GM18907 (cell line): ENCODE measurements around the gene IL16.

Experiments
- ATAC-seq: cut with Tn5 transposase; IDR thresholded peaks from one replicate; pipeline ENCODE4 v1.9.1; 2021; ENCODE audit warnings: mild to moderate bottlenecking, moderate library complexity; ENCODE audit not compliant: unreplicated experiment

Gene IL16

DNA sequence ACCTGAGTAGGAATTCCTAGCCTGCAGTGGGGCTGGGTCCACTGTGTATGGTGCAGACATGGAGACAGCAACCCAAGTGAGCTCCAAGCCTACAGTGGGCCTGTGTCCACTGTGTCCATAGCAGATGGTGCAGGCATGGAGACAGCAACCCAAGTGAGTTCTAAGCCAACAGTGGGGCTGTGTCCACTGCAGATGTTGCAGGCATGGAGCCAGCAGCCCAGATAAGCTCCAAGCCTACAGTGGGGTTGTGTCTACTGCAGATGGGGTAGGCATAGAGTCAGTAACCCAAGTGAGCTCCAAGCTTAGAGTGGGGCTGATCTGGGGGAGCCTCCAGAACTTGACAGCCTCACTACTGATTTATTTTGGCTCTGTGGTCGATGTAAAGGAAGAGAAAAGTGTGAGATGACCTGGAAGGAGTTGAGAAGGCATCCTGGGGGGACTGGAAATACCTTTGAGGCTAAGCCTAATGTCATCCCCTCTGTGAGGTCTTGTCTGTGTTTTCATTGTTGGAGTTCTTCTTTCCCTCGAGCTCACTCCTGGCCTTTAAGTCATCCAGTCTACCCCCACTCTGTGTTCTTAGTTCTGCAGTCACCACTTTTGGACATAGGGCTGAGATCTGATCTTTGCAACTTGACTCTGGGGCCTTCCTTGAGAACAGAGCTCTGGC is 22.4 kb upstream of the IL16 start:
- no peak for ATAC-seq

DNA sequence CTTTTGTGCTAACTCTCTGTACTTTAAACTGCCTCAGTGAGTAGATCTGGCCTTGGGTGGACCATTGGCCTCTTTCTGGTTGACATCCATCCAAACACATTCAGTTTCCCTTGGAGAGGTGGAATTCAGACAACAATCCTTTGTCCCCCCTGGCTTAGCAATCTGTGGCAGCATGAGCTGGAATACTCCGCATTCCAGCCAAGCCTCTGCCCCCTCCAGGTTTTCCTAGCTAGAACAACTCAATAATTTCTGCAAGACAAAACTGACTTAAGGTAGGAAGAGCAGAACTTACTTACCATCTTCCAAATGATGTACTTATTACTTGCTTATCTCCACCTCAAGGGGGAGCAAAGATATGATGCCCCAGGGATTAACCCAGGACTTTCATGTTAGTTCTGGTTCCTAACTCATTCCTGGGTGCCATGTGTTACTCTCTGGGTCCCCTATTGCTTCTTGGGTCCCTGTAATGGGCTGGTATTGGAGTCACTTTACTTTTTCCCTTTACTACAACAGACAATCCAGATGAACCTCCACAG is 21.8 kb upstream of the IL16 start:
- no peak for ATAC-seq

DNA sequence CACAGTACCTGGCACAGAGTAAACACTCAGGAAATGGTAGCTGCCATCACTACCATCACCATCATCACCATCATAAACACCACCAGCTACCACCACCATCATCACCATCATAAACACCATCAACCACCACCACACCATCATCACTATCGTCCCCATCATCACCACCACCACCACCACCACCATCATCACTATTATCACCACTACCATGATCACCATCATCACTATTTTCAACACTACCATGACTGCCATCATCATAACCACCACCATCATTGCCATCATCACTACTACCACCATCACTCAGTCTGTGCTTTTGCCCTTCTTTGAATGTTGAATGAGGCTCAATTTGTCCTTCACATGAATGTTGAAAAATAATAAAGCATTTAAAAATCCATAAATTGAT is 21.2 kb upstream of the IL16 start:
- ATAC-seq = no peak

DNA sequence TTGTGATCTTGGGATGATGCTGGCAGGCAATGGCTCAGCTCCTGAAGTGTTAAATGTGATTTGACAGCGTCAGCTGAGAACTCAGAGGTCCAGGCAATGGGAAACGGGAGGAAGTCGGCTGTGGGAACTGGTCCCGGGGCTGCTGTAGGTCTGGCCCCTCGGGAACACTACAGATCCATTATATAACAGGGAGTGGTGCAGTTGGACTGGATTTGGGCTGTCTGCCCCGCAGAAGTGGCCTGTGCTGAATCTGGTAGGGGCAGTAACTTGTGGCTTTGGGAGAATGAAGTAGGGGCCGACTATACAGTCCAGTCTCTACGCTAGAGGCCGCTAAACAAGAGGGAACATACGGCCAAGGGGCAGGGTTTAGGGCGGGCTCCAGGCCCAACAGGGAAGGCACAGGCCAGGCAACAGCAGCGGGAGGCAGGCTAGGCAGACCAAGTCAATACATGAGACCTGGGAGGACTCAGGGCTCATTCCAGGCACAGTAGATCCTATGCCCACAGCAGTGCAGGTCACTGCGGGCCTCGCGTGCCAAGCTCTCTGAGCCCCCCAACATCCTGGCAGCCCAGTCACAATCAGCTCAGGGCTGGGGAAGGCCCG is 20.3 kb upstream of the IL16 start:
- ATAC-seq = no peak

DNA sequence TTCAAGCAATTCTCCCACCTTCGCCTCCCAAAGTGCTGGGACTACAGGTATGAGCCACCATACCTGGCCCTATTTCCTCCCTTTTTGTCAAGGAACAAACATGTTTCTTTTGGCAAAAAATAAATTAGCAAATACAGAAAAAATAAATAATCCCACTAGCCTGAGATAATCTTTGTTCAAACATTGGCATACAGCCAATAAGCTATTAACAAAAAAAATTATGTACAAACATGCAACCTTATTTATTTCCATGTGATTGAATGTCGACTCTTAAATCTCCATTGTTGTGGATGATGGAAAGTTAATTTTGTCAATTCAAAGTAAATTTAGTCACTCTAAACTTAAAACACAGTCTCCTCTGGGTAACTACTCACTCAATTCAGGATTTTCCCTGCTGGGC is 18.3 kb upstream of the IL16 start:
- no peak for ATAC-seq

DNA sequence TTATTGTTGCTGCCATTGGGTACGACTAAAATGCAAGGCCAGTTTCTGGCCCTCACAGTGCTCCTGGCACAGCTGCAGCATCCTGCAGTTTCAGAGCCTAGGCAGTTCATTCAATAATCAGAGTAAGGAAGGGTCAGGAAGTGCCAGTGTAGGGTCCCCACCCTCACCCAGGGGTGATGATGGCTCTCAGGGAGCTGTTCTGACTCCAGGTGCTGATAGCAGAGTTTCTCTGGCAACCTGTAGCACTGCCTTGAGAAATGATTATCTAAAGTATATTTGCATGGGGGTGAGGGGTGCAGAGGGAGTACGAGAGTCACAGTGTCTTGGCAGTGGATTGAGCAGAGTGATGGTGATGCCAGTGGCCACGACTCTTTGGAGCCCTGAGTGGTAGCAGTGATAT is 15.5 kb upstream of the IL16 start:
- ATAC-seq = no peak

DNA sequence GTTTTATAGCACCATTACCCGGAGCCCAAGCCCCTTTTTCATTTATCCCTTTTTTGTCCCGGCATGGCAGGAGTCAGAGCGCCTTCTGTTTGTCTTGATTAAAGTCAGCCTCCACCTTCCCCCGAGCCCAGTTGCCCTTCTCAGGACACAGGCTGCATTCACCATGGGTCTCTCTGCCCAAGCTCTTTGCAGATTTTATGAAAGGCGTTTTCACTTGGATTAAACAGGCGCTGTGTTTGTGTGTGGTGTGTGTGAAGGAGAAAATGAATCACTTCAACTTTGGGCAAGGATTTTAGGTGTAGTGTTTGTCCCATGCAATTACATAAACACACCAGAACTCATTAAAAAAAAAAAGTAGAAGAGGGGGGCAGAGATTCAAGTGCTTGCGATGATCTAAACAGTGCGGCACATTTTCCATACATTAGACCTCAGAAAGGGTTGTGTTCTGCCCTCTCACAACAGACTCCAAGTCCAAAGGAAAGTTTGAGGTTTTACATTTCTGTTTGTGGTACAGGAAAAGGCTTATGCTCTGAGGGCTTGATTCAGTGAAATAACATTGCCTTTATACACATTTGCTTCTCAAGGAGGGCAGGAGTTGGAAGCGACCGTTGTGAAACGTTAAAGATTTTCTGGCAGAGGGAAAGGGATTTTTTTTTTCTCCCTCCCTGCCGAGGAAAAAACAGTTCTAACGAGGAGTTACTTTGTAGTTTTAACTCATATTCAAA is 14.5 kb upstream of the IL16 start:
- no peak for ATAC-seq

DNA sequence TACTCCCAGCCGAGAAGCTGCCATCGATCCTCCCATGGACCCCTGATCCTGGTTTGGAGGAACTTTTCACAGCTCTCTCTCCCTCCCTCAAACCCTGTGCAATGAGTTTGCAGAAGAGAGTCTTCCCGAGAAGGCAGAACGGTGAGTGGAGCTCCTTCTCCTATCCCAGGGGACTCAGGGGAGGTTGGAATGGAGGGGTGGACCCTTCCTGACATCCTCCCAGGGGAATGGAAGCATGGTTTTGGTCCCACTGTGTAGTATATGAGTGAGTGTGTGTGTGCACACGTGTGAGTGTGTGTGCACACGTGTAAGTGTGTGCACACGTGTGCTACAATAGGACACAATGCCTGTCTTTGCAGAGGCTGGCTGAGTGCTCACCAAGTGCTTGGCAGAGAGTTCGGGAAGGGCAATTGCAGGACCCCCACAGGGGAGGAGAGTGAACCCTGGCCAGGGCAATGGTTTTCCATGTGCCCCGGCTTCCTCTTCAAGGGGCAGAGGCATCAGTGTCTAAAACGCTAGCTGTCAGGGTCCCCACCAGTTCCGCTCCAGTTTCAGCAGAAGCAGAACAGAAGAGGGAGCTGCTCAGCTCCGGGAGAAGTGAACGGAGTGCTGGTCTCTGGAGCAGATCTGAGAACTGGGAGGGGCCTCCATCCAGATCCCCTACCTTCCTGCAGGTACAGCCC is 13.8 kb upstream of the IL16 start:
- ATAC-seq = no peak

DNA sequence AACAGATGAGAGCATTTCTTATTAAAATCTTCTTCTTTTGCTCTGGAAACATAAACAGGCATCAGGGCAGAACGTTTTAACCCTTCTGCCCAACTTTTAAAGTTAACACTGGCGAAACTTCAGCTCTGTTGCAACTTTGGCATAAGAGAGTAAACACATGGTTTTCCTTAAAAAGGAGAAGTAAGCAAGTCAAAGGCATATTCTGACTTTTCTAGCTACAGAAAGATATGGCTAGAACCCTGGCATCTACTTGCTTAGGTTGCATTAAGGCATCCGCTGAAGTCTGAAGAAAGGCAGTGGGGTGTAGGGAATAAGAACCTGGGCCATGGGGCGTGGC is 13.3 kb upstream of the IL16 start:
- no peak for ATAC-seq

DNA sequence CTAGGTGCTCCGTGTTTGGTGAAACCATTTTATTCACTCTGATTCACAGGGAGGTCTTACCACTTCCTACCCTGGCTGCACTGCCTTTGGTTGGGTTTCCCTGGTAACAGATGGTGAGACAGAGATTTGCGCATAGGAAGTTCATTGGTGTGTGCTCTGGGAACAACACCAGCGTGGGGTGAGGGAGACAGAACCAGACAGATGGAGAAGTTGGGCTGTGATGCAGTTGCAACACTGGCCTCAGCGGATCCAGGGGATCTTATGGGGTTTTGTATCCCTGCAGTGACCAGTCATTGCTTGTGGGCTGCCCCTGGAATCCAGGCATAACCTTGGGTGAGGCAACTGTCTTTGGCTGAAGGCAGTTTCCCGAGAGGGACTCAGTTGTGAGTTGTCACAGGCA is 12.5 kb upstream of the IL16 start:
- ATAC-seq = no peak

DNA sequence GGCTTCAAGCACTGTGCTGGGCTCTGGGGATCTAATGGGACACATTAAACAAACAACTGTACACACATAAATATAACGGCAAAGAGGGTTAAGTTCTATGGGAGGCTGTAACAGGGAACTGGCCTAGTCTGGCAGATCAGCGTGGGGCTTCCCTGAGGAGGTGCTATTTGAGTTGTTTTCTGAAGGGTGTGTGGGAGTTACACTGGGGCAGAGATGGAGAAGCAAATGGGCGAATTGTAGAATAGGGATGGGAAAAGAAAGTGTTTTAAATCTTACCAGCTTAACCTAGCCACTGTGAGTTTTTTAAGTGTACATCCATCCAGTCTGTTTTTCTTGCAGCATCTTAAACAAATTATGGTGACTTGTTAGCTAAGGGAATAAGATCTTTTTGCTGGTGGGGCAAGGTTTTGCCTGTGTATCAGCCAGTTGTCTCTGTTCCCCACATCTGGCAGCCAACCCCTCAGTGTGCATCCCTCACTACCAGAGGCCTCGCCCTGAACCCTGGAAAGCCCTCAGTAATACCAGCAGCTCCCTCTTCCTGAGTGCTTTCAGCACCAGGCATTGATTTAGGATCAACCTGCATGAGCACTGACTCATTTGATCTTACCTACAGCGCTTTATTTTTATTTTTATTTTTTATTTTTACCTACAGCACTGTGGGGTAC is 10.9 kb upstream of the IL16 start:
- ATAC-seq = no peak

DNA sequence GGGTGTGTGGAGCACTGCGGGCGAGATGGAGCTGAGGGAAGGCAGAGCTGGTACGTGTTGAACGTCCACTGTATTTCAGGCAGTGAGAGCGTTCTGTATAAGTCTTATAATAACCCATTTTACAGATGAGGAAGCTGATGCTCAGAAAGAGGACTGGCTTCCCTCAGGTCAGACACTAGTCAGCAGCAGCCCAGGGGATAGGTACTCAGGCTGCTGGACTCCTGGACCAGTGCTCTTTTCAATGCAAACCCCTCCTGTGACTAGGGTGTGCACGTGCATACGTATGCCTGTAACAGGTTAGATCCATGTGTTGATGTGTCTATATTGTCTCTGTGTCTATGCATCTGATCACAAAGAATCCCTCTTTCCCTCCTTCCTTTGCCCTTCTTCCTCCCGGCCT is 8.3 kb upstream of the IL16 start:
- ATAC-seq = no peak

DNA sequence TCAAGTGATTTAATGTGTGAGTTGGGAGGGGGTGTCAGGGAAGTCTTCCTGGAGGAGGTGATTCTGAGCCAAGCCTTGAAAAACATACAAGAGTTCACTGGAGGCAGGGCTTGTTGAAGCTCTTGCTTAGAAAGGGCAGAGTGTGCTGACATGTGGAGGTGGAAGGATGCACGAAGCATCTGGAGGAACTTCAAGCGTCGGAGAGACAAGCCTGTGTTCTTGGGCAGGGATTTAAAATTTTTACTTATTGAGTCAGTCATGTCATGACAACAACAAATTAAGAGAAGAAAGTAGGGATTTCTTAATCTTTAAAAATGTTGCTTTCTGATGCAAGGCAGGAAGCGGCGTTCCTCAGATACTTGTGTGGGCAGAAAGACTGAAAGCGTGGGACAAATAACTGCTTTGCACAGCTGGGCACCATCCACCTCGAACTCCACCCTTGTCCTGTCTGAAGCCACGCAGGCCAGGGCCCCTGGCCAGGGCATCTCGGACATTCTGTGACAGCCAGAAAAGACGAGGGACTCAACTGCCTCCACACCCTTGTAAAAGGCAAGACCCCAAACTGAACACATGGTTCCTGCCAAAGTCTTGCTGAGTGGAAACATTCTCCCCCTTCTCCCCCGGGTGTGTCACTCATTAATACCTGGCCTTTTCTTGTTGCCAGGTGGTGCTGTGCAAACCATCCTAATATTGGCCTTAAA is 6.9 kb upstream of the IL16 start:
- ATAC-seq = no peak

DNA sequence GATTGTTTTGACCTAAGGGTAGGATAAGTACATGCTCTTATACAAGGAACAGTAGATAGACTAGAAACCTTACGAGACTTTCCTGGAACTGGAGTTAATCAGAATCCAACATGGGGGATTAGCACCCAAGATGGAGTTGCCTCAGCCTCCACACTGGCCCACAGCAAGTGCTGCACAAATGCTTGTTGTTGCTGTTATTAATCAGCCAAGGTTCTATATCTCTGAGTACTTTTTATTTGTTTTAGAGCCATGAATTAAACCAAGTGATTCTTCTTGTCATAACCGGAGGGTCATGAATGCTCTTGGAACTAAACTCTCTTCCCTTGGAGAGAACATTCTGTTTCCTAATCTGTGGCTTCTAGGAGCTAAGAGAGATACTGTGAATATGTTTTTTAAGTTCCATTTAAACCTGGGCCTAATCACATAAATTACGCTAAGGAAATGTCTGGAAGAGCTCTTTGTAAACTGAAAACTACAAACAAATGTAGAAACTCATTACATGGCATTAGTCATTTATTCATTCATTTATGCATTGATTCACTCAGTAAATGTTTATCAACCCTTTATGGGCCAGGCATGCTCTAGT is 5.7 kb upstream of the IL16 start:
- no peak for ATAC-seq

DNA sequence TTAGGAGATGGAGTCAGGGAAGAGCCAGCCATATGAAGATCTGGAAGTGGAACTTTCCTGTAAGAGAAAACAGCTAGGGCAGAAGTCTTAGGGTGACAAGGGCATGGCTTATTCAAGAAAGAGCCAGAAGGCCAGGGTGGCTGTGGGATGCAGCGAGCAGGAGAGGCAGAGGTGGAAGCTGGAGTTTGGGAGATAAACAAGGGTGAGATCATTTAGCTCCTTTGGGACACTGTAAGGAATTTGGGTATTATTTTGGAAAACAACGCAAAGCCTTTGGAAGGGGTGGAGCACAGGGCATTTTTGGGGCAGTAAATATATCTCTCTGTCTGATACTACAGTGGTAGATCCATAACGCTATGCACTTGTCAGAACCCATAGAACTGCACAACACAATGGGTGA is 5.0 kb upstream of the IL16 start:
- no peak for ATAC-seq

DNA sequence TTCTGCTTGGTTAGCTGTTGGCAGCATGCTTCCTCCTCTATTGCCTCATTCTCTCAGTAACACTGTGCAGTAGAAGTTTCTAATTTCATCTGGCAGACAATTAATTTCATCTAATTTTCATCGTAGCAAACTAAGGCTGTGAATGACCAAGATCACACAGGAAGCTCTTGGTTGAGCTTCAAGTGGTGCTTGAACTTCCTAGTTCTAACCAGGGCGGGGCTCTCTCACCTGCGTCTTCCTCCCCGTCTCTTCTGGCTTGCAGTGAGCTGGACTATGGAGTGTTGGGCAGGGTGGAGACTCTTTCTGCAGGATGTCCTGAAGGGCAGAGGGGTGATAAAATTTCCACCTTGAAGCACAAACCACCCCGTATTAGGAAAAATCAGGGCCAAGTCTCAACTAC is 2.0 kb upstream of the IL16 start:
- no peak for ATAC-seq

DNA sequence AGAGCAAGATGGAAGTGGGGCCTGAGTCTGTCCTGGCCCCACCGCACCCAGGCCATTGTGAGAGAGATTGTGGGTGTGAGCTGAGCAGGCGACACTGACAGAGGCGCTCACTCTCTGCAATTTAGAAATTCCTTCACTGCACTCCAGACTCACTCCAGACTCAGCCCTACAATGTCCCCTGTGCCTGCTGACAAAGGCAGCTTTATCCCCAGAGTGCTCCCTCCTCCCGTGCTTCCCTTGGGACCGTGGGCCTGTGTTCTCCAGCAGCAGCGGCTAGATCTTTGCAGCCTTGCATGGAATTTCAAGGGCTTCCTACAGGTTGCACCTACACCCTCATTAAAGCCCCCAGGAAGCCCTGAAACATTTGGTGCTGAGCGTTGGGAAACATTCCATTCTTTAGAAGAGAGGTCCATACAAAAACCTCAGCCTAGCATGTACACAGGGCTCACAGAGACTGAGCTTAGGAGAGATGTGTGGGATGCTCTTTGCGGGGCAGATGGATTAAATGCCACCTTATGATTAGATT is 1.3 kb upstream of the IL16 start:
- no peak for ATAC-seq

DNA sequence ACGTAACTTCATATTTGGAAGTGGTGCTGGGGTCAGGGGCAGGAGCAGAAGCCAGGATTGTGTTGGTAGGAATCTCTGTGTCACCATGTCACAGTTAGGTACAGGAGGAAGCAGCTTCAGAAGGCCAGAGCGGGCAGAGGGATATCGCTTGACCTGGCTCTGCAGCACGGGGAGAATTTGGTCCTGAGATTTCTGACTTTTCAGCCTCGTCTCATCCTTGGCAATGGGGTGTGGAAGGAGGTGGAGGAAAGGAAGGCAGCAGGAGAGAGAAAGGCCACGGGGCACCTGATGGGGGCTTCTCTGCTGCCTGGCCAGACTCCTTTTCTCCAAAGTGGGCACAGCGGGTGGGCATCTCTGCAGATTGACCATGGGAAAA is 564 bp downstream of the IL16 start:
- no peak for ATAC-seq

DNA sequence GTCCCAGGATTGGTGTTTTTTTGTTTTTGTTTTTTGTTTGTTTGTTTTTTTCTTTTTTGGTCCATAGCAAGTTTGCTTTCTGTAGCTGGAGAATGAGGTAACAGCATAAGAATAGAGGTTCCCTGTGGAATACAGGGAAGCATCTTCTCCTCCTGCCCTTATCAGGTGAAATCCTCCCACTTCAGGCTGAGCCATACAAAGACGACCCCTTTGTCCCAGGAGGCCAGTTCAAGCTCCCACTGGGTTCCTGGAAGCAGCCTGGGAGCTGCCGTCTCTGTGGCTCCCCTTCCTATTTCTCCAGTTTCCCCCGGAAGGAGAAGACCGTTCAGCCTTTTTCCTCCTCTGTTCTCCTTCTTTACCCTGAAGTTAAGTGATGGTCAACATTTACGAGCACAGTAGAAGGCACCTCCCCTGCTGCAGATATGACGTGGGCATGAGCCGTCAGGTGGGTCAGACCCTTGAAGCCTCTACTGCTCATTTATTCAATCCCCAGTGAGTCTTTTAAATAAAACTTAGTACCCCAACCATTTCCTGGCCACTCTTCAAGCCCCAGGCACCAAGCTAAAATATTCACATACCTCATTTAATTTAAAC is 1.1 kb downstream of the IL16 start:
- ATAC-seq = no peak
